Measurements from ENCODE around the gene TEX22.

TEX22 gene

GRCh38 chr14:105367116-105368031, 31.0 kb upstream of the TEX22 start:
- no peak for DNase-seq

GRCh38 chr14:105368032-105368417, 30.3 kb upstream of the TEX22 start:
- DNase-seq, result no peak

GRCh38 chr14:105368426-105368825, 29.9 kb upstream of the TEX22 start:
- no peak for DNase-seq

GRCh38 chr14:105368910-105369652, 29.3 kb upstream of the TEX22 start:
- DNase-seq, result no peak

GRCh38 chr14:105369653-105370040, 28.7 kb upstream of the TEX22 start:
- no peak for DNase-seq

GRCh38 chr14:105374389-105374788, 23.9 kb upstream of the TEX22 start:
- no peak for DNase-seq

GRCh38 chr14:105375635-105376057, 22.7 kb upstream of the TEX22 start:
- peak; percentile 11 for DNase-seq

- no peak for DNase-seq
These were observed 21.6 kb upstream of the TEX22 start for GRCh38 chr14:105376521-105377440.

GRCh38 chr14:105377555-105378182, 20.7 kb upstream of the TEX22 start:
- DNase-seq, result no peak

- DNase-seq, result no peak
These were observed 20.1 kb upstream of the TEX22 start for GRCh38 chr14:105378199-105378598.

- no peak for DNase-seq
These were observed 19.3 kb upstream of the TEX22 start for GRCh38 chr14:105378873-105379685.

- DNase-seq, result no peak
These were observed 18.4 kb upstream of the TEX22 start for GRCh38 chr14:105379946-105380345.

GRCh38 chr14:105380756-105381155, 17.6 kb upstream of the TEX22 start:
- no peak for DNase-seq

GRCh38 chr14:105381446-105382342, 16.6 kb upstream of the TEX22 start:
- DNase-seq, result no peak

- DNase-seq, result no peak
These were observed 15.8 kb upstream of the TEX22 start for GRCh38 chr14:105382343-105383082.

GRCh38 chr14:105383083-105383730, 15.1 kb upstream of the TEX22 start:
- no peak for DNase-seq

- DNase-seq, result no peak
These were observed 14.2 kb upstream of the TEX22 start for GRCh38 chr14:105384041-105384557.

GRCh38 chr14:105384605-105385321, 13.6 kb upstream of the TEX22 start:
- no peak for DNase-seq

Measured in CD4-positive, alpha-beta T cell treated with Interleukin-6 for 4 hours (primary cell).